GM19193 (cell line): ENCODE results near the gene PRMT7.

Source experiments
- POLR2A ChIP-seq: IDR thresholded peaks from 4 replicates; pipeline ENCODE4 v1.6.1; 2011; ENCODE audit not compliant: insufficient read depth, insufficient read length; ENCODE audit errors: extremely low read depth

The PRMT7 gene

GRCh38 chr16:68310774-68311511 is at the start of gene PRMT7, which contains the start of gene SLC7A6OS:
Gene PRMT7 (plus strand): TSS chr16:68311019. CDS start chr16:68315980, 4,961 bp downstream.
Gene SLC7A6OS (minus strand): TSS chr16:68310946. CDS start chr16:68310926, 20 bp downstream.
- TF ChIP-seq POLR2A: peak; percentile 96

GRCh38 chr16:68263559-68264127 is 47.2 kb upstream of the PRMT7 start:
- no peak for TF ChIP-seq POLR2A

- TF ChIP-seq POLR2A: peak; percentile 61
Observed at GRCh38 chr16:68264128-68265077, 46.4 kb upstream of the PRMT7 start, which contains the start of gene SLC7A6. Gene SLC7A6 (plus strand): TSS chr16:68264526. CDS start chr16:68274727, 10,201 bp downstream.

- peak; percentile 41 for TF ChIP-seq POLR2A
Observed at GRCh38 chr16:68265078-68265920, 45.5 kb upstream of the PRMT7 start.

GRCh38 chr16:68267612-68268405 is 43.0 kb upstream of the PRMT7 start:
- TF ChIP-seq POLR2A: no peak

- no peak for TF ChIP-seq POLR2A
Observed at GRCh38 chr16:68269793-68270192, 41.0 kb upstream of the PRMT7 start.

- no peak for TF ChIP-seq POLR2A
Observed at GRCh38 chr16:68270353-68270752, 40.5 kb upstream of the PRMT7 start.

- no peak for TF ChIP-seq POLR2A
Observed at GRCh38 chr16:68272507-68273209, 38.2 kb upstream of the PRMT7 start.

GRCh38 chr16:68273459-68273858 is 37.4 kb upstream of the PRMT7 start:
- TF ChIP-seq POLR2A: no peak

GRCh38 chr16:68273896-68274295 is 36.9 kb upstream of the PRMT7 start:
- no peak for TF ChIP-seq POLR2A

GRCh38 chr16:68274441-68274840 is 36.4 kb upstream of the PRMT7 start:
- no peak for TF ChIP-seq POLR2A

GRCh38 chr16:68275611-68276191 is 35.1 kb upstream of the PRMT7 start:
- no peak for TF ChIP-seq POLR2A
